GM21515 (cell line): ENCODE results near the gene COX7A2.

Source experiments
- ATAC-seq: cut with Tn5 transposase; IDR thresholded peaks from one replicate; pipeline ENCODE4 v1.9.1; 2021; ENCODE audit not compliant: unreplicated experiment

Gene COX7A2

GRCh38 chr6:75201901-75202672, 41.5 kb downstream of the COX7A2 start:
- no peak for ATAC-seq

GRCh38 chr6:75201021-75201420, 42.6 kb downstream of the COX7A2 start:
- ATAC-seq = no peak

GRCh38 chr6:75199889-75200288, 43.7 kb downstream of the COX7A2 start:
- ATAC-seq = no peak

- ATAC-seq = no peak
Observed at GRCh38 chr6:75196081-75196687, 47.4 kb downstream of the COX7A2 start.

GRCh38 chr6:75188221-75188925, 55.2 kb downstream of the COX7A2 start:
- no peak for ATAC-seq
